Measurements from ENCODE around the gene RELL1.
A peak's percentile ranks its signal among the peaks of the same experiment; 100 is the strongest.

Gene RELL1

DNA sequence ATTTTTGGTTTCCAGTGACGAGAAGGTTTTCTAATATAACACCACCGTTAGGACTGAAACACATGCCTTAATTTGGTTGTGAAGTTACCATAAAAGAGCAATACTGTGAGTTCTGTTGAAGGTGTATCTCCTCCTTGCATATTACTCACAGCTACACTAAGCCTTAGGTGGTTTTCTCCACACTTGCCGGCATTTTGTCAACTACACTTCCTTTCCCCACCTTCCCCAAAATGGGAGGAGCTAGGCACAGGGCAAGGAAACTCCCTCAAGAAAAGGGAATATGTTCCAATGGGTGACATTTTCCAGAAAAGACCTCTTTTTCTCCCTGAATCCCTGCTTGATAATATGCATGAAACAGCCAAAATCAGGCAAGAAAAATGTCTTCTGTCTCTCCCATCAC is 44.8 kb downstream of the RELL1 start:
- Mint-ChIP-seq H3K27me3 (ENCODE audit: low read depth) (peaks cover 3% of the 10 kb centered on the region), H3K4me1 (peaks cover 22% of the 10 kb centered on the region), H3K27ac (no peak overlapping the region), H3K4me3 (no peak overlapping the region), H3K9me3 (no peaks in the 10 kb centered on the region), H3K36me3 (ENCODE audit: low read depth) (peaks cover 29% of the 10 kb centered on the region)
- TF ChIP-seq, protein P1, sequence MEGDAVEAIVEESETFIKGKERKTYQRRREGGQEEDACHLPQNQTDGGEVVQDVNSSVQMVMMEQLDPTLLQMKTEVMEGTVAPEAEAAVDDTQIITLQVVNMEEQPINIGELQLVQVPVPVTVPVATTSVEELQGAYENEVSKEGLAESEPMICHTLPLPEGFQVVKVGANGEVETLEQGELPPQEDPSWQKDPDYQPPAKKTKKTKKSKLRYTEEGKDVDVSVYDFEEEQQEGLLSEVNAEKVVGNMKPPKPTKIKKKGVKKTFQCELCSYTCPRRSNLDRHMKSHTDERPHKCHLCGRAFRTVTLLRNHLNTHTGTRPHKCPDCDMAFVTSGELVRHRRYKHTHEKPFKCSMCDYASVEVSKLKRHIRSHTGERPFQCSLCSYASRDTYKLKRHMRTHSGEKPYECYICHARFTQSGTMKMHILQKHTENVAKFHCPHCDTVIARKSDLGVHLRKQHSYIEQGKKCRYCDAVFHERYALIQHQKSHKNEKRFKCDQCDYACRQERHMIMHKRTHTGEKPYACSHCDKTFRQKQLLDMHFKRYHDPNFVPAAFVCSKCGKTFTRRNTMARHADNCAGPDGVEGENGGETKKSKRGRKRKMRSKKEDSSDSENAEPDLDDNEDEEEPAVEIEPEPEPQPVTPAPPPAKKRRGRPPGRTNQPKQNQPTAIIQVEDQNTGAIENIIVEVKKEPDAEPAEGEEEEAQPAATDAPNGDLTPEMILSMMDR (IDR thresholded peaks at IDR 0.05; ENCODE audit: unreplicated experiment in 3 of 3): no peak

DNA sequence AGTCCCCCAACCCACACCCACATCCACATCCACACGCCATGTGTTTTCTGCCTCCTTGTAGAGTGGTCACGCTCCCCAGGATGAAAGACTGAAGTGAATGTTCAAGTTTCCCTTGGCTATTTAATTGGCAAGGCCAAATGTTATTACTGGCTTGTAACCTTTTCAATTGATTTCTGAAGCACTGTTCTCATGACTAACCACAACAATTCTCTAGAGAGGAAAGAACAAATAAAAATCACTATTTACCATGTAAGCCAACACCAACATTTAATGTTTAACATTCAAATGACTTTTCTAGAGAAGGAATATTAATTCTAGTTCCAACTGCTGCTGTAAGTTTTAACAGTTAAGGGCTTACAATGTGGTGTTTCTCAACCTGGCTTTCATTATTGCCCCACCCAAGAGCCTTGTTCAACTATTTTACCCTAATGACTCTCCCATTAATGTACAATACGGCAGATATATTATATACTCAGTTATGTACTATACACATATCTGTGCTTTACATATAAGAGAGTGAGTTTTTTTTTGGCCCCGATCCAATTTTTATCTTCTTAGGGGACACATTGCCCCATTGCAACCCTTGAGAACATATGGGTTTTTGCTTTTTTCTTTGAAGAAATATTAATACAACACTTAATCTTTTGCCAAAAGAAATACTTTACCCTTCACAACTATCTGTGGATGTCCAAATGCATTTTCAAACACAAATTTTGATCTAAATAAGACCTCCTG is 46.5 kb downstream of the RELL1 start:
- TF ChIP-seq, protein P1 (IDR thresholded peaks at IDR 0.05; ENCODE audit: unreplicated experiment in 3 of 3): no peak
- peak overlapping the region in 1 of 3 experiments; percentile 7 for H3K27ac Mint-ChIP-seq
- H3K36me3 Mint-ChIP-seq (ENCODE audit: low read depth): peaks cover 32% of the 10 kb centered on the region
- H3K4me3 Mint-ChIP-seq: no peak overlapping the region
- peaks cover 3% of the 10 kb centered on the region for H3K27me3 Mint-ChIP-seq (ENCODE audit: low read depth)
- no peaks in the 10 kb centered on the region for H3K9me3 Mint-ChIP-seq
- H3K4me1 Mint-ChIP-seq: peaks cover 12% of the 10 kb centered on the region

DNA sequence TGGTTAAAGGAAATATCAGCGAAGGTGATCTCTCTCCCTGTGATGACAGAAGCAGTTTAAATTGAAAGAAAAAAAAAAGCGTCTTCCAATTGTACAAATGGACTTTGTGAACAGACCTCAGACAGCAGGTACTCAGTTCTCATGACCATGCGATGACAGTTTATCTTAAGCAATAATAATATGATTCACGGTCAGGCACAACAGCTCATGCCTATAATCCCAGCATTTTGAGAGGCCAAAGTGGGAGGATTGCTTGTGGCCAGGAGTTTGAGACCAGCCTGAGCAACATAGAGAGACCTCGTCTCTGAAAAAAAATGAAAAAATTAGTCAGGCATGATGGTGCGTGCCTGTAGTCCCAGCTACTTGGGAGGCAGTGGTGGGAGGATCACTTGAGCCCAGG is 51.0 kb downstream of the RELL1 start:
- H3K36me3 Mint-ChIP-seq (ENCODE audit: low read depth): peaks cover 54% of the 10 kb centered on the region
- H3K4me1 Mint-ChIP-seq: peaks cover 8% of the 10 kb centered on the region
- no peak overlapping the region for H3K4me3 Mint-ChIP-seq
- H3K27ac Mint-ChIP-seq: no peak overlapping the region
- H3K9me3 Mint-ChIP-seq: no peaks in the 10 kb centered on the region
- TF ChIP-seq, protein P1 (IDR thresholded peaks at IDR 0.05; ENCODE audit: unreplicated experiment in 3 of 3): no peak
- peaks cover 3% of the 10 kb centered on the region for H3K27me3 Mint-ChIP-seq (ENCODE audit: low read depth)

DNA sequence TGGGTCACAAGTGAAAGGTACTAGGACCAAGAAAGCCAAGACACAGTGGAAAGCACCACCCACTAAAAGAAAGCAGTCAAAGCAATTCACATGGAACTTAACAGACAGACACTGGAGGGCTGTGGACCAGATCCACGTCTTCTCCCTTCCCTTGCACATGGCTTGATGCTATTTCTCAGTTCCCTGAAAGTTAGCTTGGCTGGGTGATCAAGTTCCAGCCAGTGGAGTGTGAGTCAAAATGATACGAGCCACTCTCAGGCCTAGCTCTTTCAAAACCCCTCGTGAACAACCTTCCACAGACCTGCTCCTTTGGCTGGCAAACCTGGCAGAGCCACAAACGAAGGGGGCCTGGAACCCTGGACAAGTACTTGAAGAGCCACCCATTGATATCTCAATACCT is 52.0 kb downstream of the RELL1 start:
- H3K27me3 Mint-ChIP-seq (ENCODE audit: low read depth): peaks cover 3% of the 10 kb centered on the region
- no peak overlapping the region for H3K27ac Mint-ChIP-seq
- no peak overlapping the region for H3K4me3 Mint-ChIP-seq
- TF ChIP-seq, protein P1 (IDR thresholded peaks at IDR 0.05; ENCODE audit: unreplicated experiment in 3 of 3): no peak
- H3K4me1 Mint-ChIP-seq: no peaks in the 10 kb centered on the region
- H3K9me3 Mint-ChIP-seq: no peaks in the 10 kb centered on the region
- peaks cover 61% of the 10 kb centered on the region for H3K36me3 Mint-ChIP-seq (ENCODE audit: low read depth)

DNA sequence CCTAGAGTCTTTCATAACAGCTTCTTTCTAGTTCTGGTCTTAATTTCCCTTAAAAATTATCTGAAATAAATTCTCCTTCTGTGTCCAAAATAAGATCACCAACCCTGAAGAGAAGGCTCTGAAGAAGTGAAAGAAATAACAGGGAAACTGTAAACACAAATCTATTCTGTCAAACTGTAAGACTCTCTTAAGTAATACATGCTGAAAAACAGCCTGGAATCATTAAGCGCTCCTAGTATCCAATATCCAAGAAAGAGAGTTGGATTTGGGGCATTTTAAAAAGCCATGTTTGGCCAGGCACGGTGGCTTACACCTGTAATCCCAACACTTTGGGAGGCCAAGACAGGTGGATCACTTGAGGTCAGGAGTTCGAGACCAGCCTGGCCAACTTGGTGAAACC is 53.3 kb downstream of the RELL1 start:
- TF ChIP-seq, protein P1 (IDR thresholded peaks at IDR 0.05; ENCODE audit: unreplicated experiment in 3 of 3): no peak
- no peaks in the 10 kb centered on the region for H3K9me3 Mint-ChIP-seq
- H3K4me1 Mint-ChIP-seq: no peaks in the 10 kb centered on the region
- peaks cover 3% of the 10 kb centered on the region for H3K27me3 Mint-ChIP-seq (ENCODE audit: low read depth)
- peaks cover 65% of the 10 kb centered on the region for H3K36me3 Mint-ChIP-seq (ENCODE audit: low read depth)
- no peak overlapping the region for H3K4me3 Mint-ChIP-seq
- no peak overlapping the region for H3K27ac Mint-ChIP-seq

DNA sequence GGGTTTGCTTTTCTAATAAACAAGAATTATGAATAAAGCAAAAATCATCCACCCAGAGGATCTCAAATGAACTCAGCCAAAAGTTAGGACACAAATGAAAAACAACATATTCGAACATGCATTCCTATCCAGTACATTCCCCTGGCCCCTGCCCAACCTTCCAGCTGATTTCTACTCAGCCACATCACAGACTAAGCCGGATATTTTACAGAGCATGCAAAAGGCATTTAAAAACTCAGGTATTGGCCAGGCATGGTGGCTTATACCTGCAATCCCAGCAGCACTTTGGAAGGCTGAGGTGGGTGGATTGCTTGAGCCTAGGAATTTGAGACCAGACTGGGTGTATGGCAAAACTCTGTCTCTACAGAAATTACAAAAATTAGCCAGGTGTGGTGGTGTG is 54.6 kb downstream of the RELL1 start:
- Mint-ChIP-seq H3K4me3 (no peak overlapping the region), H3K27ac (no peak overlapping the region), H3K27me3 (ENCODE audit: low read depth) (no peaks in the 10 kb centered on the region), H3K9me3 (no peaks in the 10 kb centered on the region), H3K4me1 (peaks cover 7% of the 10 kb centered on the region), H3K36me3 (ENCODE audit: low read depth) (peaks cover 54% of the 10 kb centered on the region)
- TF ChIP-seq, protein P1 (IDR thresholded peaks at IDR 0.05; ENCODE audit: unreplicated experiment in 3 of 3): no peak

All from nephron (organoid).